HepG2 (cell line): ENCODE data around the gene RPL32. TPM values are rescaled to one million over a fixed set of nuclear protein-coding genes. Genes with fewer than 3 reads are reported as not detected.

Experiments used
- ARID4A ChIP-seq: sonication (generic); formaldehyde crosslinking; IDR thresholded peaks from 2 replicates; pipeline ENCODE4 v1.5.0; 2020; ENCODE audit warnings: mild to moderate bottlenecking, missing genetic modification reagents, borderline replicate concordance
- ATM ChIP-seq: fragments of 450-650 bp; IDR thresholded peaks from 2 replicates; pipeline ENCODE4 v1.7.1; 2017; ENCODE audit warnings: mild to moderate bottlenecking, borderline replicate concordance
- BCL3 ChIP-seq: sonication (generic); formaldehyde crosslinking; IDR thresholded peaks from 2 replicates; pipeline ENCODE4 v1.5.1; 2020; ENCODE audit warnings: mild to moderate bottlenecking, missing genetic modification reagents, moderate library complexity
- FIP1L1 ChIP-seq: fragments of 200-400 bp; formaldehyde crosslinking; IDR thresholded peaks from 2 replicates; pipeline ENCODE4 v1.6.1; 2018; ENCODE audit warnings: low read depth, mild to moderate bottlenecking, low read length, moderate library complexity, borderline replicate concordance; ENCODE audit not compliant: insufficient read depth
- GLMP ChIP-seq: sonication (generic); formaldehyde crosslinking; IDR thresholded peaks from 2 replicates; pipeline ENCODE4 v1.9.0; 2021; ENCODE audit warnings: missing genetic modification reagents, mild to moderate bottlenecking, borderline replicate concordance
- HNRNPK ChIP-seq: fragments of 200-400 bp; formaldehyde crosslinking; IDR thresholded peaks from 2 replicates; pipeline ENCODE4 v1.6.1; 2018; ENCODE audit warnings: low read length, low read depth, moderate library complexity, mild to moderate bottlenecking; ENCODE audit not compliant: poor library complexity, severe bottlenecking
- JUN ChIP-seq: sonication (generic); formaldehyde crosslinking; IDR thresholded peaks from 2 replicates; pipeline ENCODE4 v1.4.0; 2020; ENCODE audit warnings: mild to moderate bottlenecking, missing genetic modification reagents
- MTF2 ChIP-seq: sonication (generic); formaldehyde crosslinking; IDR thresholded peaks from 2 replicates; pipeline ENCODE4 v1.5.0; 2020; ENCODE audit warnings: missing genetic modification reagents, borderline replicate concordance
- MZF1 ChIP-seq: sonication (generic); formaldehyde crosslinking; IDR thresholded peaks from 2 replicates; pipeline ENCODE4 v1.8.1; 2023; ENCODE audit warnings: mild to moderate bottlenecking, missing genetic modification reagents, borderline replicate concordance
- NFE2 ChIP-seq: sonication (generic); formaldehyde crosslinking; IDR thresholded peaks from 2 replicates; pipeline ENCODE4 v1.4.0; 2020; ENCODE audit warnings: missing genetic modification reagents
- NFKBIZ ChIP-seq: IDR thresholded peaks from 2 replicates; pipeline ENCODE4 v1.6.1; 2018; ENCODE audit warnings: missing genetic modification reagents, missing compliant biosample characterization
- RAD51 ChIP-seq: fragments of 450-650 bp; IDR thresholded peaks from 2 replicates; pipeline ENCODE4 v1.6.1; 2016; ENCODE audit warnings: borderline replicate concordance
- RCOR2 ChIP-seq: IDR thresholded peaks from 2 replicates; pipeline ENCODE4 v1.6.1; 2016; ENCODE audit warnings: missing biosample characterization, missing genetic modification reagents
- ZFP37 ChIP-seq: sonication (generic); formaldehyde crosslinking; IDR thresholded peaks from 2 replicates; pipeline ENCODE4 v1.4.0; 2020; ENCODE audit warnings: missing genetic modification reagents, borderline replicate concordance
- ZNF34 ChIP-seq: sonication (generic); formaldehyde crosslinking; IDR thresholded peaks from 2 replicates; pipeline ENCODE4 v1.4.0; 2020; ENCODE audit warnings: mild to moderate bottlenecking, missing genetic modification reagents, borderline replicate concordance
- ZNF549 ChIP-seq: sonication (generic); formaldehyde crosslinking; IDR thresholded peaks from 2 replicates; pipeline ENCODE4 v1.5.0; 2020; ENCODE audit warnings: missing genetic modification reagents
- ZNF557 ChIP-seq: sonication (generic); formaldehyde crosslinking; IDR thresholded peaks from 2 replicates; pipeline ENCODE4 v1.4.0; 2020; ENCODE audit warnings: missing genetic modification reagents
- ZNF672 ChIP-seq: sonication (generic); formaldehyde crosslinking; IDR thresholded peaks from 2 replicates; pipeline ENCODE4 v1.8.1; 2022; ENCODE audit warnings: missing genetic modification reagents
- ZNF775 ChIP-seq: sonication (generic); formaldehyde crosslinking; IDR thresholded peaks from 2 replicates; pipeline ENCODE4 v1.4.0; 2020; ENCODE audit warnings: missing genetic modification reagents, mild to moderate bottlenecking, moderate library complexity, borderline replicate concordance
- ZNF777 ChIP-seq: sonication (generic); formaldehyde crosslinking; IDR thresholded peaks from 2 replicates; pipeline ENCODE4 v1.4.0; 2020; ENCODE audit warnings: missing genetic modification reagents
- polyA plus RNA-seq, 8 experiments: library from polyadenylated mRNA; depleted of rRNA in 3 of 8; stranded (reverse) in 7 of 8; unstranded in 1 of 8; fragments of >200 nt; fragmentation: Illumina TruSeq in 4 of 8; extraction: Trizol in 4 of 8; gene quantifications; 2 replicates each; pipeline versions ENCODE4 v1.2.1 to v1.2.3, GENCODE V29; 2011 to 2016; ENCODE audit warnings: low read depth in 4 of 8, missing spikeins in 1 of 8, mixed read lengths in 1 of 8; ENCODE audit not compliant: insufficient read depth in 1 of 8
- total RNA-seq, 5 experiments: library from RNA; depleted of rRNA; stranded (reverse); fragments of >200 nt; fragmentation: Illumina TruSeq; extraction: Trizol; gene quantifications; 2 replicates each; pipeline ENCODE4 v1.2.3, GENCODE V29; 2016; ENCODE audit warnings: low read depth in 1 of 5
- TF ChIP-seq, protein P1 (sequence below): sonication (generic); formaldehyde crosslinking; conservative IDR thresholded peaks from 2 replicates; pipeline ENCODE4 v1.4.0; 2020; ENCODE audit warnings: missing genetic modification reagents
- TF ChIP-seq, protein P2 (sequence below): sonication (generic); formaldehyde crosslinking; IDR thresholded peaks from 2 replicates; pipeline ENCODE4 v1.5.0; 2020; ENCODE audit warnings: missing genetic modification reagents

RPL32 gene
- total and polyA plus RNA-seq, 2 of the 13 experiments (the other 11 are each of a cell fraction or from before 2014, with no cell fraction given), result 1,781 to 2,401 TPM

- TF ChIP-seq ARID4A (CRISPR knock-in tag) (no peak), ZFP37 (CRISPR knock-in tag) (no peak), ZNF777 (CRISPR knock-in tag) (no peak), HNRNPK (no peak), ZNF34 (CRISPR knock-in tag) (no peak), RAD51 (no peak), FIP1L1 (no peak), ATM (no peak), ZNF672 (CRISPR knock-in tag) (no peak), BCL3 (no peak), NFKBIZ (CRISPR knock-in tag) (no peak), MTF2 (CRISPR knock-in tag) (no peak), ZNF775 (CRISPR knock-in tag) (no peak), GLMP (CRISPR knock-in tag) (no peak), JUN (CRISPR knock-in tag) (0 out of 2 replicates have a peak, but pooled peaks have one; percentile 21), MZF1 (CRISPR knock-in tag) (no peak), ZNF549 (no peak), ZNF557 (CRISPR knock-in tag) (no peak), NFE2 (CRISPR knock-in tag) (no peak), RCOR2 (0 out of 2 replicates have a peak, but pooled peaks have one; percentile 16)
- TF ChIP-seq, protein P1, sequence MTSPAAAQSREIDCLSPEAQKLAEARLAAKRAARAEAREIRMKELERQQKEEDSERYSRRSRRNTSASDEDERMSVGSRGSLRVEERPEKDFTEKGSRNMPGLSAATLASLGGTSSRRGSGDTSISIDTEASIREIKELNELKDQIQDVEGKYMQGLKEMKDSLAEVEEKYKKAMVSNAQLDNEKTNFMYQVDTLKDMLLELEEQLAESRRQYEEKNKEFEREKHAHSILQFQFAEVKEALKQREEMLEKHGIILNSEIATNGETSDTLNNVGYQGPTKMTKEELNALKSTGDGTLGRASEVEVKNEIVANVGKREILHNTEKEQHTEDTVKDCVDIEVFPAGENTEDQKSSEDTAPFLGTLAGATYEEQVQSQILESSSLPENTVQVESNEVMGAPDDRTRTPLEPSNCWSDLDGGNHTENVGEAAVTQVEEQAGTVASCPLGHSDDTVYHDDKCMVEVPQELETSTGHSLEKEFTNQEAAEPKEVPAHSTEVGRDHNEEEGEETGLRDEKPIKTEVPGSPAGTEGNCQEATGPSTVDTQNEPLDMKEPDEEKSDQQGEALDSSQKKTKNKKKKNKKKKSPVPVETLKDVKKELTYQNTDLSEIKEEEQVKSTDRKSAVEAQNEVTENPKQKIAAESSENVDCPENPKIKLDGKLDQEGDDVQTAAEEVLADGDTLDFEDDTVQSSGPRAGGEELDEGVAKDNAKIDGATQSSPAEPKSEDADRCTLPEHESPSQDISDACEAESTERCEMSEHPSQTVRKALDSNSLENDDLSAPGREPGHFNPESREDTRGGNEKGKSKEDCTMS (CRISPR knock-in tag), result no peak
- TF ChIP-seq, protein P2, sequence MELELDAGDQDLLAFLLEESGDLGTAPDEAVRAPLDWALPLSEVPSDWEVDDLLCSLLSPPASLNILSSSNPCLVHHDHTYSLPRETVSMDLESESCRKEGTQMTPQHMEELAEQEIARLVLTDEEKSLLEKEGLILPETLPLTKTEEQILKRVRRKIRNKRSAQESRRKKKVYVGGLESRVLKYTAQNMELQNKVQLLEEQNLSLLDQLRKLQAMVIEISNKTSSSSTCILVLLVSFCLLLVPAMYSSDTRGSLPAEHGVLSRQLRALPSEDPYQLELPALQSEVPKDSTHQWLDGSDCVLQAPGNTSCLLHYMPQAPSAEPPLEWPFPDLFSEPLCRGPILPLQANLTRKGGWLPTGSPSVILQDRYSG, result no peak
Observed at GRCh38 chr3:12841970-12842328, 584 bp upstream of the RPL32 start (continued).
